KMS-11 (cell line): Measurements from ENCODE around the gene MX2.
A peak's percentile ranks its signal among the peaks of the same experiment; 100 is the strongest.
"Not testable (repeated sequence)": the region's sequence is repeated elsewhere in the genome, so short reads cannot be mapped to it uniquely, and the experiment has no call there.

Experiments
- H2AFZ ChIP-seq: fragments of 200-600 bp; sonication (generic); 2 replicates; pipeline ENCODE4 v1.6.1; 2016; ENCODE audit warnings: antibody characterized with exemption, mixed run types, low read depth
- H3K27ac ChIP-seq: fragments of 200-600 bp; sonication (generic); 2 replicates; pipeline ENCODE4 v1.6.1; 2016; ENCODE audit warnings: mild to moderate bottlenecking, mixed run types
- H3K27me3 ChIP-seq: fragments of 200-600 bp; sonication (generic); 2 replicates; pipeline ENCODE4 v1.6.1; 2017; ENCODE audit warnings: mild to moderate bottlenecking, low read depth, mixed run types, moderate library complexity; ENCODE audit not compliant: insufficient read depth
- H3K36me3 ChIP-seq: fragments of 200-600 bp; sonication (generic); 2 replicates; pipeline ENCODE4 v1.6.1; 2017; ENCODE audit warnings: mild to moderate bottlenecking, mixed run types; ENCODE audit not compliant: insufficient read depth
- H3K4me1 ChIP-seq: fragments of 200-600 bp; sonication (generic); 2 replicates; pipeline ENCODE4 v1.6.1; 2016; ENCODE audit warnings: mild to moderate bottlenecking, low read depth, mixed run types; ENCODE audit not compliant: poor library complexity, severe bottlenecking
- H3K4me2 ChIP-seq: fragments of 200-600 bp; sonication (generic); 2 replicates; pipeline ENCODE4 v1.7.0; 2016; ENCODE audit warnings: mild to moderate bottlenecking, mixed run types
- H3K4me3 ChIP-seq: fragments of 200-600 bp; sonication (generic); IDR thresholded peaks from 2 replicates; pipeline ENCODE4 v1.6.1; 2017; ENCODE audit warnings: low read depth, low read length, mixed read lengths; ENCODE audit not compliant: insufficient read depth
- H3K79me2 ChIP-seq: fragments of 200-600 bp; sonication (generic); 2 replicates; pipeline ENCODE4 v1.6.1; 2016; ENCODE audit warnings: low read depth, mixed run types; ENCODE audit not compliant: insufficient read depth
- H3K9ac ChIP-seq: fragments of 200-600 bp; sonication (generic); 2 replicates; pipeline ENCODE4 v1.6.1; 2016; ENCODE audit warnings: mild to moderate bottlenecking, mixed run types
- H4K20me1 ChIP-seq: fragments of 200-600 bp; sonication (generic); 2 replicates; pipeline ENCODE4 v1.6.1; 2016; ENCODE audit warnings: mild to moderate bottlenecking, mixed run types; ENCODE audit not compliant: insufficient read depth
- CTCF ChIP-seq: fragments of 200-600 bp; sonication (generic); conservative IDR thresholded peaks from 2 replicates; pipeline ENCODE4 v1.6.1; 2017; ENCODE audit warnings: low read depth, mild to moderate bottlenecking, antibody characterized with exemption, low read length, moderate library complexity, mixed read lengths

MX2 gene

GRCh38 chr21:41359286-41359685 is 2.5 kb upstream of the MX2 start:
- Histone ChIP-seq H2AFZ (no peak overlapping the region), H3K79me2 (no peaks in the 10 kb centered on the region), H3K27ac (no peak overlapping the region), H3K36me3 (no peaks in the 10 kb centered on the region), H3K27me3 (no peaks in the 10 kb centered on the region), H4K20me1 (no peaks in the 10 kb centered on the region), H3K9ac (no peak overlapping the region), H3K4me3 (no peak overlapping the region), H3K4me1 (peaks cover 33% of the 10 kb centered on the region), H3K4me2 (no peak overlapping the region)
- TF ChIP-seq CTCF, result no peak

- not testable (repeated sequence) for H2AFZ ChIP-seq, H3K79me2 ChIP-seq, H3K36me3 ChIP-seq, H3K27ac ChIP-seq, H3K4me2 ChIP-seq, H3K4me3 ChIP-seq, H3K27me3 ChIP-seq, H3K9ac ChIP-seq, H4K20me1 ChIP-seq
- peaks cover 31% of the 10 kb centered on the region for H3K4me1 ChIP-seq
Measured at GRCh38 chr21:41359754-41360071, 2.1 kb upstream of the MX2 start.

- H3K4me1 ChIP-seq, result peaks cover 27% of the 10 kb centered on the region
- H4K20me1 ChIP-seq, result no peaks in the 10 kb centered on the region
- H2AFZ ChIP-seq, result no peak overlapping the region
- no peak overlapping the region for H3K9ac ChIP-seq
- no peak overlapping the region for H3K4me3 ChIP-seq
- TF ChIP-seq CTCF, result no peak
- no peaks in the 10 kb centered on the region for H3K27me3 ChIP-seq
- no peak overlapping the region for H3K4me2 ChIP-seq
- no peak overlapping the region for H3K27ac ChIP-seq
- H3K36me3 ChIP-seq, result no peaks in the 10 kb centered on the region
- H3K79me2 ChIP-seq, result no peaks in the 10 kb centered on the region
Measured at GRCh38 chr21:41360072-41360821, 1.6 kb upstream of the MX2 start.

- Histone ChIP-seq H3K4me1 (peaks cover 27% of the 10 kb centered on the region), H3K79me2 (no peaks in the 10 kb centered on the region), H3K4me2 (peak overlapping the region; percentile 70), H4K20me1 (no peaks in the 10 kb centered on the region), H2AFZ (peak overlapping the region; percentile 48; the same call in 1 of the 2 replicates), H3K4me3 (no peak overlapping the region), H3K27me3 (no peaks in the 10 kb centered on the region), H3K9ac (peak overlapping the region; percentile 33; the same call in 1 of the 2 replicates), H3K27ac (peak overlapping the region; percentile 71), H3K36me3 (no peaks in the 10 kb centered on the region)
- TF ChIP-seq CTCF, result no peak
Measured at GRCh38 chr21:41361053-41361785, 608 bp upstream of the MX2 start.
